ENCODE data around the gene SPAG16.

SPAG16 gene

DNA sequence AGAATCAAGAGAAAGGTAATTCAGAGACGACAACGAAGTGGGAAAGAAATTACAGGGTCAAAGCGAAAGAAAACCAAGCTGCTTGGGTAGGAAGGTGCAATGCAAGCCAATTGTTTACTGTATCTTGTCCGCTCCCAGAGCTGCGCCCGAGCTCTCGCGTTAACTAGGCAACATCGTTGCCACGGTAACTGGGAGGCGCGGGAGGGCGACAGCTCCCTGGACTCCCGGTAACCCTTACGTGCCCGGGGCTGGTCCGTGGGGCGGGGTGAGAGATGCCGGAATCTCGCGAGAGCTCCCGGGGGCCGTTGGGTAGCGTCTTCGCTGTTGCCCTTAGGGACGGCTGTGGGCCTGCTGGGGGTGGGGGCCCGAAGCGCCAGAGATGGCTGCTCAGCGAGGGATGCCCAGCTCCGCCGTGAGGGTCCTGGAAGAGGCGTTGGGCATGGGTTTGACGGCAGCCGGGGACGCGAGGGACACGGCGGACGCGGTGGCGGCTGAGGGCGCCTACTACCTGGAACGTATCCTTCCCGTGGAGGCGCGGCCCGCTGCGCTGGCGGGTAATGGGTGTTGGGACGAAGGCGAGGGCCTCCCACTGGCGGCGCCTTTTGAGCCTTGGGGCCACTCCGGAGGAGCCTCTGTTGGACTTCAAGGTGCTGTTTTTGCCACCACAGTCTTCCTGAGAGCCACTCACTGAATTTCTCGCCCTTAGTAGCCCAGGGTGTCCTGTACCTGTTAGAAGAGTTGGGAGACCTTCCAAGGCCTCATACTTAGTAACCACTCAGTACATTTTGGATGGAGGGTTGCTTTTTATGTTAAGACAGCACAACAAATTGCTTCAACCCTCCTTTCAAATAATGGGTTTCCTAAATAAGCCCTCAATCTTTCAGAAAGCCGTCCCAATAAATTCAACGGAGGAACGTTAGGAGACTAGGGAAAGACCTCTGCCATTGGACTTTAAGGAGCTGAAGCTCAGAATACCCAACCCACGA, at the start of gene SPAG16:
Gene SPAG16 (plus strand): TSS at position 360 of the 986 bp plus-strand sequence.
- peak; percentile 67 to 81 for DNase-seq

DNA sequence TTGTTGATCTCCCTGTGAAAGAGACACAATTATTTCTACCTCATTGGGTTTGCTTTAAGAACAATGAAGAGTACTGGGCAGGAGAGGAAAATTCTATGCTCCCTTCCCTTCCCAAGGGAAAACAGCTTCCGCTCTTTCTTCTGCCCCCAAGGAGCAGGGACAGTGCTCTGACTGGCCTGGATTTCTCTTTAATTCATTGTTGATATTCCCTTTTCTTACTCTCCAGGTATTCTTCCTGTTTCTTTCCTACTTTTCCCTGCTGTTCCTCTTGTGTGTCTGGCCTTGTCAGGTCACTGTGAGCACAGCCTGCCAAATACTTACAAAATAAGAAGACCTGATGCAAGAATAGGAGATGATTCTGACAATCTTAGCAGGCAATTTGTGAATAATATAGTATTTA, 49.6 kb upstream of the SPAG16 start:
- no peak for DNase-seq

GRCh38 chr2:213235741-213236140, 48.5 kb upstream of the SPAG16 start:
- no peak for DNase-seq

DNA sequence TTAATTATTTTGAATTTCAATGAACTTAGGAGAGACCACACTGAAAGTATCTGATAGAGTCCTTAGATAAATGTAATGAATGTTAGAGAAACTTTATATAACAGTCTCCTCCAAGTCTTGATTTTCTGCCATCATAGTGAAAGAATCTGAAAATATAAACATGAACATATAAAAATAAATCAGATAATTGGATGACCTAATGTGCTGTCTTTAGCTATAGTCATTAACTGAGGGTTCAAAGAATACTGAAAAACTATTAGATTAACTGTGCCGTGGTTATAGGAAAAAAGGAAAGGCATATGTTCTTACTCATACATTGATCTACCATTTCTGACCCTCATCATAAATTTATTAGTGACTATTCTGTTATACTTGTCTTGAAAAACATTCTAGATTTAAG, 47.0 kb upstream of the SPAG16 start:
- no peak for DNase-seq

GRCh38 chr2:213237787-213238186, 46.5 kb upstream of the SPAG16 start:
- no peak for DNase-seq

- DNase-seq: no peak
Measured at GRCh38 chr2:213238753-213239495, 45.3 kb upstream of the SPAG16 start.

DNA sequence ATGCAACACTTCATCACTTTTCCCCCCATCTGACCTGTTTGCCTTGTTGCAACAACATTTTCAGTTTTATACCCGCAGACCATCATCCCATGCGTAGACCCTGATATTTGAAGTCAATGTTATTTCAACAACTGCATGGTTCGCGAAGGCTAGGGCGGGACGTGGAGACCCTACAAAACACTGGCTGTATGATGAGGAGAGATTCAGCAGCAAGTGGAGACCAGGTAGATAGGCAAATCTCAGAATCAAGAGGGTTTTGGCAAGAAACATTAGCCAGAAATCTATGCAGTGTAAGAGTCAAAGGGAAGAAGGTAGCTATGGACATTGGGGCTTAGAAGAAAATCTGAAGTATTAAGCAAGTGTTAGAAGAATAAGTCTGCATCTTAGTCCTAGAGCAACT, 42.4 kb upstream of the SPAG16 start:
- DNase-seq: no peak

DNA sequence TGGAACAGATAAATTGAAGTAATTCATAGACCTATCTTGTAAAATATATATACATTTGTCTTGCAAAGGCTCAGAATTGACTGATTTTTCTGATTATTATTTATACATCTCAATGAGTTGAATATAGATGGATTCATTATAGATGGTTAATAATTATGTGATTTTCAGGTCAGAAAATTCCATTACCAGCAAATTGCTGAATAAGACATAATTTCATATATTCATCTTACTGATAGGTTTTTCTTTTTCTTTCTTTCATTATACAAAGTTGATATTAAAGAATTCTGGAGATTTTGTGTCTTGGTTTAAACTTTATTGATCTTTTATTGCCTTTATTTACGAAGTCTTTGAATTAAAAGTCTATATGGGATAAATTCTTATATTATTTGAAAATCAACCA, 41.6 kb upstream of the SPAG16 start:
- DNase-seq: no peak

DNA sequence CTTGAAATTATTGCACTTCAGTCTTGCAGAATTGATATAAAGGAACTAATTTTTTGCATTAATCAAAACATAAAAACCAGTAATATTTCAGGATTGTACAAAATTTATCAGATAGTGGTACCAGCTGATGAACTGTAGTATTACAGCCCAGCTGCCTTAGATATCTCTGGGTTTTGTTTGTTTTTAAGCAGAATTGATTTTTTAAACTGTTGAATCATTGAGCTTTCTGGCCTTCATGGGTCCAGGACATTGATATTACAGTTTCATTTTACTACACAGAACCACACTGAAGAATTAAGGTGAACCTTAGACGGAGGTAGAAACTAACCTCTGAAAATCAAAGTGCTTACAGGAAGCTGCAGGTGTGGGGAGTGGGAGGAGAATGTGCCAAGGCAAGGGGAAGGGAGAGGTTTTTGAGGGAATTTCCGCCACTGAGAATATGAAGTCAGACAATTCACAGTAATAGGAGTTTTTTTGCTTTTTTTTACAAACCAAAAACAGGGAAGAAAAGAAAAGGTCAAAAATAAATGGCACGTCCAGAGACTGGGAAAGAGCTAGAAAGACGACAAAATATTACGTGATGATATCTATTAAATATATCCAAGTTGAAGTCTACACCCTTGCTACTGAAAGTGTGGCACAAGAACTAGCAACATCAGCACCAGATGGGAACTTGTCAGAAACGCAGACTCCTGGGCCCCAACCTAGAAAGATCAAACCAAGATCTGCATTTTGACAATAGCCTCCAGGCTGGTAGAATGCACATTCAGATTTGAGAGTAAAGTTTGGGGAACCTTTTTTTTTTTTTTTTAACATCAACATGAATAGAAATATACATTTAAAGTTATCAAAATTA, 40.8 kb upstream of the SPAG16 start:
- DNase-seq: no peak

- no peak for DNase-seq
Measured at GRCh38 chr2:213246497-213247281, 37.6 kb upstream of the SPAG16 start.

DNA sequence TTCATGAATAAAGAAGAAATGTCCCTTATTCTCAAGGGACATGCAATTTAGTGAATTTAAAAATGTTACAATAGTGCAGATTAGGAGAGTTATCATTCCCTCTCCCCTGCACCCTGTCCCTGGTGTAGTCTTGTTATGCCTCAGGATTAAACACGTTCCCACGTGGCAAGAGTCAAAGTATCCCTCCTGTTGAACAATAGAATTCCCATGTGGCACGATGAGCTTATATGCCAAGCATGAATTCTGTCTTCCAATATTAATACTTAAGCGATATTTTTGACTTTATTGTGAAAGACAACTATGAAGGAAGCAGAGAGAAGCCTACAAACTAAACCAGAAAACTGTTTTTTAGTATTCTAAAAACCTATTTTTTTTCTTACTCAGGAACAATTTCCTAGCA, 36.7 kb upstream of the SPAG16 start:
- DNase-seq: no peak

- no peak for DNase-seq
Measured at GRCh38 chr2:213248637-213249036, 35.6 kb upstream of the SPAG16 start.

DNA sequence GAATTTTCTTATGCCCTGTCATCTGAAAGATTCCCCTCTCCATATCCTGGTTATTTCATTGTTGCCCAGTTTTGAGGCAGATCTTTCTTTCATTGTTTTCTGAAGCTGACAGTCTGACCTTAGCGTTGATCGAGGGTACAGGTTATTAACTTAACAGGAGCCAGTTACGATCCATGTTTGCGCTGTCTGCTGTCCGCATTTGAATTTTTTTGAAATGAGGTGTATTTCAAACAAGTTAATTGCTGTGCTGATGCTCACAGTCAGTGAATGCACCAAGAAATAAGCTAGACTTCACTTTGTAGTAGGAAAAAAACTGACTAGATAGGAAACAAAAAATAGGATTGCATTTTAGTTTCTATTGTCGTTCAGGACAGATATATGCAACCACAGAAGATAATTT, 34.8 kb upstream of the SPAG16 start:
- DNase-seq: no peak

- DNase-seq: no peak
Measured at GRCh38 chr2:213251618-213252017, 32.6 kb upstream of the SPAG16 start.

GRCh38 chr2:213252206-213252605, 32.1 kb upstream of the SPAG16 start:
- DNase-seq: no peak

DNA sequence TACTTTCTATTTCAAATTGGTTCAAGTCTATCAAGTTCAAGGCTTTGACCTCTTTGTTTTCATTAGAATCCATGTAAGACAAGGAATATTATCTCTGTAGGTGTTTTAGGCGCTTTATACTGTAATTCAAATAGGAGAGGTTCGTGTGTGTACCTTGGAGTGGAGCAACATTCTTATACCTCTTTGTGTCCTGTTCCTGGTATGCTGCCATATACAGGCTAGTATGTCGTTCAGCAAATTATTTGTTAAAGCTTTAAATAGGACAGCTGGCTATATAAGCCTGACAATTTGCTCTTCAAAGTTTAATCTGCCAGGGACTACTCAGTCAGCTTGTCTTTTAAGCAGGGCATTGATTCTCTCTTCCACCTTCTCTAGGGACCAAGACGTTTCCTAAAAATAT, 31.1 kb upstream of the SPAG16 start:
- DNase-seq: no peak

- DNase-seq: no peak
Measured at GRCh38 chr2:213259266-213259665, 25.0 kb upstream of the SPAG16 start.

DNA sequence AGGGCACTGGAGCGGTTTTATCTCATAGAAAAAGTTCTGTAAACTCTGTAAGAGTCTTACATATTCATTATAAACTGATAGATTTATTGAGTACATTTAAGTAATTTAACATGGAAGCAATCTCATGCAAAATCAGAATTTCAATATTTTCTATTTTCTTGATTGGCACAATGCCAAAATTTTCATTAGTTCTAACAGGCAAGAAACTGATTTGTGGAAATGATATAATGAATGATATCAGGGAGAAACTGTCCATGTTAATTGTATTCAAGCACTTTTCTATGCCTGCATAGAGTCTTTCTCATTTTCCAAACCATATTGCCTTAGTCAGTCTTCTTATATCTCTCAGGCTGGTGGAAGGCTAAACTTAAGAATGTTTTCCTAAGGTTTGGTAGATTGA, 23.0 kb upstream of the SPAG16 start:
- DNase-seq: no peak

DNA sequence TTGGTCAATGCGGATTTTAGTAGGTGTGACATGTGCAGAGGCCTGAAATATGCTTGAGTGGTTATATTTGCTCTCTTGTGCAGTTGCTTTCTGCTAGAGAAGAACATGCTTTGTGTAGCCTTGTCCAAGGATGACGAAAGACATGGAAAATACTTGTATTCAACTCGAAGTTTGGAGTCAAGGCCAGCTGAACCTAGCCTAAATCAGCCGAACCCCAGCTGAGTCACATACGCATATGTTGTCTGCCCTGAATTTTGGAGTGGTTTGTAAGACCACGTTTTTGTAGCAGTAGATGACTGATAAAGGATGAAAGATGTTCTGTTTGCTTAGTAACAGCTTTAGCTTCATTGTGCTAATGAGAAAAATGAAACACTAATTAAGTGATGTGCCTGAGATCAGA, 22.5 kb upstream of the SPAG16 start:
- DNase-seq: no peak

DNA sequence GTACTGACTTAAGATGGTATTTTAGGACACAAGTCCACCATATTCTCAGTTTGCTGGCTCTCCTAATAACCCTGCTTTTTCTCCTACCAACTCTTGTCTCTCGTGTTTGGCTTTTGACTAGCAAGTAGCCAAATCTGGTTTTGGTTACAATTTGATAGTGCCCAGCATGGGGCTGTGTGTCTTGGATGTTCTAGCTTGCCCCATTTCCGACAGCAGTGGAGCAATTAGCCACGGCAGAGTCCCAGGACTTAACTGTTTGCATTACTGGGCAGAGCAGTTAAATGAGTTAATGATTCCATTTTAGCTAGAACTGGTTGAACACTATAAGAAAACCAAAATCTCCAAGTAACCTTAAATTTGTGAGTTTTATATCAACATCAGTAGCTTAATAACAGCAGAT, 18.6 kb upstream of the SPAG16 start:
- no peak for DNase-seq

- no peak for DNase-seq
Measured at GRCh38 chr2:213266421-213266820, 17.8 kb upstream of the SPAG16 start.

- DNase-seq: no peak
Measured at GRCh38 chr2:213271947-213272346, 12.3 kb upstream of the SPAG16 start.
